Measurements from ENCODE around the gene ABTB2. TPM values are rescaled to one million over a fixed set of nuclear protein-coding genes. Genes with fewer than 3 reads are reported as not detected.

ABTB2 gene
- total and polyA plus RNA-seq, 9 of the 15 experiments (the other 6 are each of a cell fraction or from before 2014, with no cell fraction given), result 0.03 to 0.18 (median 0.12) TPM; not detected in 2

GRCh38 chr11:34234086-34234740, 123.6 kb downstream of the ABTB2 start:
- H3K27me3 ChIP-seq (ENCODE audit: control insufficient read depth in 2 of 2, insufficient read depth in 2 of 2, low read length in 2 of 2), result peaks cover 7 to 11% of the 10 kb centered on the region in 2 experiments
- no peak overlapping the region for H3K27ac ChIP-seq (ENCODE audit: extremely low read depth, low read depth, low read length)
- 7% methylated on average over 5 of the region's 9 CpGs for WGBS (ENCODE audit: insufficient coverage, low coverage, missing lambda C conversion rate)
- no peak overlapping the region for H3K4me2 ChIP-seq (ENCODE audit: insufficient read depth, low read length)
- FAIRE-seq, result peak; percentile 70
- no peaks in the 10 kb centered on the region for H3K9me1 ChIP-seq (ENCODE audit: control insufficient read depth, insufficient read depth, low read length)
- DNase-seq (ENCODE audit: extremely low read depth in 1 of 4, low spot score in 3 of 4), result peak; percentile 25 to 70 (median 41)
- H3K4me1 ChIP-seq (replicated peaks in 1 of 2; ENCODE audit: control insufficient read depth in 2 of 2, insufficient read depth in 2 of 2, low read length in 2 of 2), result peaks cover 5 to 10% of the 10 kb centered on the region in 2 experiments; a peak in 4 of 5 replicates
- H3K36me3 ChIP-seq (ENCODE audit: control insufficient read depth, insufficient read depth, low read length), result no peaks in the 10 kb centered on the region
- ATAC-seq, result peak; percentile 90
- no peak overlapping the region for H3K4me3 ChIP-seq
- H3K9ac ChIP-seq (ENCODE audit: insufficient read depth in 1 of 2, low read depth in 2 of 2, low read length in 2 of 2), result no peak overlapping the region
- POLR2A ChIA-PET, result interaction anchor here (0.6 to 1.4 kb wide), 5 partner anchors 9 to 299 kb away, joined by 3 to 5 read pairs (median 3); partner anchors contain the start of gene ELF5
- BruUV-seq (replicated peaks), result no TSS peak
- no peaks in the 10 kb centered on the region for H3K79me2 ChIP-seq (ENCODE audit: control insufficient read depth, insufficient read depth, low read length)
- no peaks in the 10 kb centered on the region for H4K20me1 ChIP-seq (replicated peaks; ENCODE audit: control insufficient read depth, insufficient read depth, low read length)
- in situ Hi-C loops (cut with MboI), result no loop called here
- intact Hi-C loops (cut with micrococcal nuclease), result no loop called here
- peak overlapping the region; percentile 38; the same call in 1 of the 2 replicates for H2AFZ ChIP-seq (ENCODE audit: low read depth, low read length)
- H3K9me3 ChIP-seq (replicated peaks; ENCODE audit: control insufficient read depth, insufficient read depth, low read depth, low read length), result no peaks in the 10 kb centered on the region
- CTCF ChIA-PET (ENCODE audit: low intra/inter-chr PET ratio), result no interaction called here
- TF ChIP-seq IFI16 (CRISPR knock-in tag; IDR thresholded peaks at IDR 0.05) (no peak), MYBL2 (IDR thresholded peaks at IDR 0.05; ENCODE audit: low read depth) (no peak), MYBL2 (CRISPR knock-in tag; IDR thresholded peaks at IDR 0.05; ENCODE audit: borderline replicate concordance) (no peak), JUN (IDR thresholded peaks at IDR 0.05; ENCODE audit: borderline replicate concordance, low read depth, low read length) (peak; percentile 90), JUN (CRISPR knock-in tag; IDR thresholded peaks at IDR 0.05; ENCODE audit: borderline replicate concordance) (no peak), JUND (IDR thresholded peaks at IDR 0.05; ENCODE audit: borderline replicate concordance, low read depth, low read length) (peak; percentile 89), JUND (tag; IDR thresholded peaks at IDR 0.05; ENCODE audit: borderline replicate concordance, low read depth, low read length) (peak; percentile 72; the same call in 1 of the 3 replicates), FOSL1 (tag; conservative IDR thresholded peaks at IDR 0.05) (peak; percentile 86), MEF2A (IDR thresholded peaks at IDR 0.05; ENCODE audit: control insufficient read depth, low read depth, low read length) (peak; percentile 81; the same call in 1 of the 2 replicates), SIRT6 (IDR thresholded peaks at IDR 0.05; ENCODE audit: low read depth, low read length) (no peak), DPF2 (IDR thresholded peaks at IDR 0.05) (peak; percentile 52; the same call in 1 of the 2 replicates), ETV1 (tag; conservative IDR thresholded peaks at IDR 0.05; ENCODE audit: low read depth) (peak; percentile 27; the same call in 1 of the 2 replicates), VEZF1 (CRISPR knock-in tag; IDR thresholded peaks at IDR 0.05) (peak; percentile 72), SMARCE1 (IDR thresholded peaks at IDR 0.05) (peak; percentile 45; the same call in 1 of the 2 replicates)
- TF ChIP-seq, protein P1, sequence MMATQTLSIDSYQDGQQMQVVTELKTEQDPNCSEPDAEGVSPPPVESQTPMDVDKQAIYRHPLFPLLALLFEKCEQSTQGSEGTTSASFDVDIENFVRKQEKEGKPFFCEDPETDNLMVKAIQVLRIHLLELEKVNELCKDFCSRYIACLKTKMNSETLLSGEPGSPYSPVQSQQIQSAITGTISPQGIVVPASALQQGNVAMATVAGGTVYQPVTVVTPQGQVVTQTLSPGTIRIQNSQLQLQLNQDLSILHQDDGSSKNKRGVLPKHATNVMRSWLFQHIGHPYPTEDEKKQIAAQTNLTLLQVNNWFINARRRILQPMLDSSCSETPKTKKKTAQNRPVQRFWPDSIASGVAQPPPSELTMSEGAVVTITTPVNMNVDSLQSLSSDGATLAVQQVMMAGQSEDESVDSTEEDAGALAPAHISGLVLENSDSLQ (IDR thresholded peaks at IDR 0.05), result peak; percentile 51; the same call in 1 of the 2 replicates
- TF ChIP-seq, protein P2, sequence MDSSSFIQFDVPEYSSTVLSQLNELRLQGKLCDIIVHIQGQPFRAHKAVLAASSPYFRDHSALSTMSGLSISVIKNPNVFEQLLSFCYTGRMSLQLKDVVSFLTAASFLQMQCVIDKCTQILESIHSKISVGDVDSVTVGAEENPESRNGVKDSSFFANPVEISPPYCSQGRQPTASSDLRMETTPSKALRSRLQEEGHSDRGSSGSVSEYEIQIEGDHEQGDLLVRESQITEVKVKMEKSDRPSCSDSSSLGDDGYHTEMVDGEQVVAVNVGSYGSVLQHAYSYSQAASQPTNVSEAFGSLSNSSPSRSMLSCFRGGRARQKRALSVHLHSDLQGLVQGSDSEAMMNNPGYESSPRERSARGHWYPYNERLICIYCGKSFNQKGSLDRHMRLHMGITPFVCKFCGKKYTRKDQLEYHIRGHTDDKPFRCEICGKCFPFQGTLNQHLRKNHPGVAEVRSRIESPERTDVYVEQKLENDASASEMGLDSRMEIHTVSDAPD (CRISPR knock-in tag; IDR thresholded peaks at IDR 0.05), result no peak
- TF ChIP-seq, protein P3, sequence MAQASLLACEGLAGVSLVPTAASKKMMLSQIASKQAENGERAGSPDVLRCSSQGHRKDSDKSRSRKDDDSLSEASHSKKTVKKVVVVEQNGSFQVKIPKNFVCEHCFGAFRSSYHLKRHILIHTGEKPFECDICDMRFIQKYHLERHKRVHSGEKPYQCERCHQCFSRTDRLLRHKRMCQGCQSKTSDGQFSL (CRISPR knock-in tag; IDR thresholded peaks at IDR 0.05), result peak; percentile 35; the same call in 1 of the 2 replicates
- TF ChIP-seq, protein P3 (tag; IDR thresholded peaks at IDR 0.05), result no peak

All from K562 (cell line).